Cardiac septum (tissue), 1 donor: ENCODE data around the gene GSC2. TPM values are rescaled to one million over a fixed set of nuclear protein-coding genes. Genes with fewer than 3 reads are reported as not detected.

ENCODE experiments used
- DNase-seq: peaks from one replicate; pipeline ENCODE4 v3.0.0-alpha.2; 2020; ENCODE audit warnings: low spot score
- intact Hi-C: fragments of 100-400 bp; cut with DNase I; formaldehyde crosslinking; loops from one replicate; pipeline ENCODE4 v1.14.0; 2022
- total RNA-seq: library from RNA; stranded (reverse); fragmentation: NEBNext Ultra II Directional; extraction: Animal tissue kit (Norgen Biotek cat#: 25700); gene quantifications from one replicate; pipeline ENCODE4 v1.2.1, GENCODE V29; 2021
- donor health status: DM: no; HTN: no; CAD: no.

Gene GSC2
- total RNA-seq, 1 donor from 2014 or later = not detected

DNA sequence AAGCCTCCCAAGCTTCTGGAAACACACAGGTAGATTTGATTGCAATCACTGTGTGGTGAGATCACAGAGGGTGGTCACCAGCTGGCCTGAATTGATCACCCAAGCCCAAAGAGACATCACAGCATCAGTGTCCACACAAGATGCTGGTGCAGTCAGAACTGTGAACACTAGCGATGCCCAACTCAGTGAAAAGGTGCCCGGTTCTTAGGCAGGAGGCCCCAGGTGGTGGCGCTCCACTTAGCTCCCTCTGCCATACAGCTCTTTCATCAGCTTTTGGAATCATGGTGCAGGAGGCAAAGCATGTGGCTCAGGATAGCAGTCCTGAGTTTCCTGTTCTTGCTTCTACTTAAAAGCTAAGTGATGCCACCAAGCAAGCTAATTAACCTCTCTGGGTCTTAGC, 39.0 kb downstream of the GSC2 start:
- intact Hi-C loops = no loop called here
- DNase-seq = peak; percentile 31

DNA sequence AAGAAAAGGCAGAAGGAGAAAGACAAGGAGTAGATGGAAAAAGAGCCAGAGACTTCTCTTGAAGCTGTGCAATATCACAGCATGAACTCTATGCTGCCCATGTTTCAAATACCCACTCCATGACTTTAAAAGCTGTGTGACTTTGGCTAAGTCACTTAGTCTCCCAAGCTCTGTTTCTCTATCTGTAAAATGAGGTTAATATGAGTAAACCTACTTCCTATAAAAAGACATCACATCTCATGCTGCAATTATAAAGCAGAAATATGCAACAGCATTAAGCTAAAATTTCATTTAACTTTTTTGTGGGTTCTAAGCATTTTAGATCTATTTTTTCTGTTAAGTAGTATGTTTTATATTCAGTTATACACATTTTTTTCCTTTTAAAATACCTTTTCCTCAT, 39.4 kb downstream of the GSC2 start:
- no peak for DNase-seq
- intact Hi-C loops = no loop called here

DNA sequence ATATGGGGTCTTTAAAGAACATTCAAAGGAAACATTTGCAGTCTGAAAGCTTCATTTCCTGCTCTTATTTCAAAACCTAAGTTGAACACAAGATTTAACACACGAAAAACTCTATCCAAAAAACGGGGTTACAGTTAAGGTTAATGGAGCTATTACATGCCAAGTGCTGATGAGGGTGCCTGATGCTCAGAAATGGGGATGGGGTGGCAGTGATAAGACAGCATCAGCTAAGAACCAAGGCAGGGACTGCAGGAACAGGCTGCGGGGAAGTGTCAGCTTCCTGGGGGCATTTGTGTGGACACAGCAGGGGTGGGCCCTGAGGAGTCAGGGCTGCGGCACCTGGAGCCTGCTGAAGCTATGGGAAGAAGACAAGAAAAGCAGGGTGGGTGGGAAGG, 40.0 kb downstream of the GSC2 start:
- intact Hi-C loops = no loop called here
- DNase-seq = peak; percentile 6

- intact Hi-C loops = no loop called here
Measured at GRCh38 chr22:19109198-19110063, 40.7 kb downstream of the GSC2 start.

DNA sequence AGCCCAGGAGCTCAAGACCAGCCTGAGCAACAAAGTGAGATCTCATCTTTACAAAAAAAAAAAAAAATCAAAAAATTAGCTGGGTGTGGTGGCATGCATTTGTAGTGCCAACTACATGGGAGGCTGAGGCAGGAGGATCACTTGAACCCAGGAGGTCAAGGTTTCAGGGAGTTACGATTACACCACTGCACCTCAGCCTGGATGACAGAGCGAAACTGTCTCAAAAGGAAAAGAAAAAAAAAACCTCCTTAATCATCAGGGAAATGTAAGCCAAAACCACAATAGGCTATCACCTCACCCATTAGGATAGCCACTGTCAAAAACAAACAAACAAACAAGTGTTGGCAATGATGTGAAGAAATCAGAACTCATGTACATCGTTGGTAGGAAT, 41.3 kb downstream of the GSC2 start:
- intact Hi-C loops = no loop called here
- DNase-seq = peak; percentile 51

More at GRCh38 chr22:19109198-19110063, 40.7 kb downstream of the GSC2 start:
- peak; percentile 76 for DNase-seq

GRCh38 chr22:19107730-19108074, 42.4 kb downstream of the GSC2 start:
- intact Hi-C loops = no loop called here
- DNase-seq = no peak

GRCh38 chr22:19106886-19107729, 43.0 kb downstream of the GSC2 start:
- intact Hi-C loops = no loop called here

DNA sequence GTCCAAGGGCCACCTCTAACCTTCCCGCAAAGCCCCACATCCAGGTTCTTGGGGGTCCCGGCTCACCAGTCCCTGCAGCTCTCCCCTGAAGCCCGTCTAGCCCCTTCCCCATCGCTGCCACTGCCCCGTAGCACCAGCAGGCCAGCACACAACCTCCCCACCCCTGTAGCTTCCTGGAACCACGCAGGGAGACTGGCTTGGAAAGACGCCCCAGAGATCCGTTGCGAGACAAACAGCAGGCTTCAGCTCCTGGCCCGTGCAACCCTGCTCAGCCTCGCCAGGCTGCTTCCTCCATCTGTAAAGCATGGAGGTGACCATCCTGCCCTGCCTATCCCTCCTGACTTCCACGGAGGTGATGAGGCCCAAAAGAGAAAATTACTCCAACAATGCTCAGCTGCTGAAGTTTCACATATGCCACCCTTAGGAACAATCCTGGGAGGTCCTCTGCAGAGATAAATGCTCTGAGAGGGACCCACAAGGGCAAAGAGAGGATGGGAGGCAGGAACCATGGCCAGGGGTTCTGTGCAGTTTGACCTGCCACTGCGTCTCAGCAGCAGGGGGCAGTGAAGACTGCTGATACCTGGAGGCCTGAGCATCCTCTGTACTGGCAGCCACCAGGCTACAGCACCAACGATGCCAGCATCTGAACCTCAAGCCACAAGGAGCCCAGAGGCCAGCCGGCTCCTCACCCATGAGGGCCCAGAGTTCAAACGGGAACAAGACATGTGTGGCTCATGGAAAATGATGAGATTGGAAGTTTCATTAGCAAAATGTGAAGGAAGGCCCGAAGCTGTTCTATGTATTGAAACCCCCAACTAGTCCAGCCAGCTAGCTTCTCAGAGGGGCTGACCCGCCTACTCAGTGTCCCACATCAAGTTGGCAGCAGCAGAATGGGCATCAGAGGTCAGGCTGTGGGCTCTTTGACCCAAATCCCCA, 44.0 kb downstream of the GSC2 start:
- intact Hi-C loops = no loop called here
- DNase-seq = no peak

More at GRCh38 chr22:19106886-19107729, 43.0 kb downstream of the GSC2 start:
- no peak for DNase-seq

- intact Hi-C loops = no loop called here
- DNase-seq = no peak
Measured at GRCh38 chr22:19105456-19105855, 44.6 kb downstream of the GSC2 start.

DNA sequence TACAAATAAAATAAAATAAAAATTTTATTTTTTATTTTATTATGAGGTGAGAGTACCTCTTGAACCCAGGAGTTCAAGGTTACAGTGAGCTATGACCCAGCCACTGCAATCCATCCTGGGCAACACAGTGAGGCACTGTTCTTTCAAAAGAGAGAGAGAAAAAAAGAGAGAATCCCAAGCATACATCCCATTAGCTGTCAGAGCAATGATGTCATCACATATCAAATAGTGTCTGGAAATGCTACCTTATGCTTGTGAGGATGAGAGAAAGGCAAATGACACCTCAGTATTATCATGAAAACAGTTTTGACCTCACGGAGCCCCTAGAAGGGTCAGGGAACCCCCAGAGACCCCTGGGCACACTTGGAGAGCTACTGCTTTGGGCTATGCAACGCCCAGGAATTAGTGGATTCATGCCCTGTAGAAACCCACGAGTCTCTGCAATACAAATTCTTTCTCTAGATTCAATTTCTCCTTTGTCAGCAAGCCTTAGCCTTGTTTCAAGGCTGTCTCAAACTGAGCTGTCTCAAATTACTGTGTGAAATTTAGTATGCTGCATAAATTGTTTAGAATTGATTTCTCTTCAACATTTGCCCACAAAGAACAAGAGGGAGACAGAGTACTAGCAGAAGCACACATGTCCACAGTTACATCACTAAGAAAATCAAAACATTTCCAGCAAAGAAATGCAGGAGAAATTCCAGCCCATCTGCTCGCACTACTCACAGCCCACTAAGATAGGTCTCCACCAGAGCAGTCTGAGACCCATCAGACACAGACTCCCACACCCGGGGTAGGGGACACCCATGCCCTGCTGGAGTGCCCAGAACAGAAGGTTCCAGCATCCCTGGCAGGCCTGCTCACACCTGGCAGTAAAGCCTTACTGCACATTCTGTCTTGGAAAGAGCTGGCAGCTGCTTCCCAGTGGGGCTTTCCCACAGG, 45.9 kb downstream of the GSC2 start:
- intact Hi-C loops = no loop called here
- DNase-seq = no peak

GRCh38 chr22:19098157-19098556, 51.9 kb downstream of the GSC2 start:
- no peak for DNase-seq
- intact Hi-C loops = no loop called here

DNA sequence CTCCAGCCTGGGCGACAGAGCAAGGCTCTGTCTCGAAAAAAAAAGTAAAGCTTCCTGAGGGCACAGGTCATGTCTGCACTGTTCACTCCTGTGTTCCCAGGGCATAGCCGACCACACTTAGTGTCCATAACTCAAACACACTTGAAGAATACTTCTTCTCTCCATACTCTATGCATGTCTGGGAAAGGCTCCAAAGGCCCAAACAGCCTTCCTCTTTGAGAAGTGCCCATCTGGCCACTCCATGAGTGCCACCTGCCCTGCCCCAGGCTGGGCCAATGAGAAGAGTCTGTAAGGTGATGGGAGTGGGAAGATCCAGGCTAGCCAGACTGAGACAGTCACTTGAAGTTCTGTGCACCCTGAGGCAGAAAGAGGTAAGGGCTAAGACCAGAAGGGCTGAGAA, 52.6 kb downstream of the GSC2 start:
- DNase-seq = no peak
- intact Hi-C loops = no loop called here

Other genes with a start within 250 kb of the GSC2 start
- 7.6 TPM for gene DGCR6, start 244.0 kb downstream of the GSC2 start, total RNA-seq
- gene PRODH, start 214.0 kb downstream of the GSC2 start, total RNA-seq = 3.0 TPM
- gene DGCR2, start 27.9 kb downstream of the GSC2 start, total RNA-seq = 35.2 TPM
- gene TSSK2, start 19.0 kb downstream of the GSC2 start, total RNA-seq = not detected
- gene ESS2, start 5.6 kb downstream of the GSC2 start, total RNA-seq = 11.0 TPM
- 22.2 TPM for gene SLC25A1, start 28.4 kb upstream of the GSC2 start, total RNA-seq
- gene CLTCL1, start 141.4 kb upstream of the GSC2 start, total RNA-seq = 18.0 TPM